Stimulated activated CD8-positive, alpha-beta memory T cell treated with anti-CD3 and anti-CD28 coated beads, Interleukin-15, amount 100 ng/mL, for 24 hours (primary cell): Measurements from ENCODE around the gene SRF.

Experiments used
- DNase-seq: peaks from one replicate; pipeline ENCODE4 v3.0.0-alpha.2; 2020; ENCODE audit warnings: low read depth

Gene SRF

GRCh38 chr6:43183441-43183840, 12.4 kb downstream of the SRF start:
- no peak for DNase-seq

- DNase-seq = no peak
These were observed 13.4 kb downstream of the SRF start for GRCh38 chr6:43184268-43184985.

GRCh38 chr6:43185391-43185985, 14.4 kb downstream of the SRF start:
- DNase-seq = no peak

- DNase-seq = no peak
These were observed 14.9 kb downstream of the SRF start for GRCh38 chr6:43186019-43186418.

GRCh38 chr6:43186706-43187105, 15.6 kb downstream of the SRF start:
- no peak for DNase-seq

GRCh38 chr6:43187821-43188220, 16.8 kb downstream of the SRF start:
- DNase-seq = no peak

- DNase-seq = no peak
These were observed 17.4 kb downstream of the SRF start for GRCh38 chr6:43188426-43188825.

GRCh38 chr6:43189776-43190304, 18.8 kb downstream of the SRF start:
- DNase-seq = no peak

GRCh38 chr6:43192911-43193310, 21.8 kb downstream of the SRF start:
- no peak for DNase-seq

GRCh38 chr6:43193929-43194328, 22.9 kb downstream of the SRF start:
- no peak for DNase-seq

- no peak for DNase-seq
These were observed 25.3 kb downstream of the SRF start for GRCh38 chr6:43196337-43196736.

- no peak for DNase-seq
These were observed 28.8 kb downstream of the SRF start for GRCh38 chr6:43199912-43200311.

- no peak for DNase-seq
These were observed 29.5 kb downstream of the SRF start for GRCh38 chr6:43200541-43200940.

GRCh38 chr6:43202451-43202850, 31.4 kb downstream of the SRF start:
- DNase-seq = no peak

GRCh38 chr6:43203029-43203717, 32.1 kb downstream of the SRF start:
- DNase-seq = no peak

GRCh38 chr6:43203718-43204095, 32.6 kb downstream of the SRF start:
- no peak for DNase-seq

GRCh38 chr6:43204271-43205105, 33.4 kb downstream of the SRF start:
- no peak for DNase-seq

- no peak for DNase-seq
These were observed 34.8 kb downstream of the SRF start for GRCh38 chr6:43205849-43206248.

- DNase-seq = no peak
These were observed 36.2 kb downstream of the SRF start for GRCh38 chr6:43207286-43207685.

- no peak for DNase-seq
These were observed 40.9 kb downstream of the SRF start for GRCh38 chr6:43211955-43212354.

GRCh38 chr6:43213431-43213830, 42.4 kb downstream of the SRF start:
- no peak for DNase-seq

GRCh38 chr6:43215066-43215465, 44.0 kb downstream of the SRF start:
- no peak for DNase-seq
